Fibroblast of skin of abdomen (primary cell): ENCODE measurements around the gene PRPF40B. TPM values are rescaled to one million over a fixed set of nuclear protein-coding genes. Genes with fewer than 3 reads are reported as not detected.
"Not testable (repeated sequence)": the region's sequence is repeated elsewhere in the genome, so short reads cannot be mapped to it uniquely, and the experiment has no call there.

Experiments
- DNase-seq: peaks from one replicate; pipeline ENCODE4 v3.0.0-alpha.2; 2013
- polyA plus RNA-seq, 2 experiments: library from polyadenylated mRNA; unstranded; fragments of 120-200 nt; gene quantifications; one replicate each; pipeline ENCODE4 v1.2.1, GENCODE V29; 2013; ENCODE audit not compliant: insufficient read length in 2 of 2

Gene PRPF40B
- 13.9 TPM for polyA plus RNA-seq (2013, experiment 1 of 2; ENCODE audit: insufficient read length)
- 15.5 TPM for polyA plus RNA-seq (2013, experiment 2 of 2; ENCODE audit: insufficient read length)

GRCh38 chr12:49623142-49623904, at the start of gene PRPF40B:
Gene PRPF40B (plus strand): TSS chr12:49623561. CDS start chr12:49623591, 30 bp downstream.
- peak; percentile 82 for DNase-seq

- no peak for DNase-seq
Observed at GRCh38 chr12:49577589-49578315, 45.6 kb upstream of the PRPF40B start.

GRCh38 chr12:49578471-49579112, 44.8 kb upstream of the PRPF40B start:
- no peak for DNase-seq

GRCh38 chr12:49580572-49581535, 42.5 kb upstream of the PRPF40B start:
- peak; percentile 72 for DNase-seq

GRCh38 chr12:49582201-49582600, 41.2 kb upstream of the PRPF40B start:
- DNase-seq, result no peak

- no peak for DNase-seq
Observed at GRCh38 chr12:49582850-49583249, 40.5 kb upstream of the PRPF40B start.

GRCh38 chr12:49583366-49584094, 39.8 kb upstream of the PRPF40B start:
- DNase-seq, result peak; percentile 18

- no peak for DNase-seq
Observed at GRCh38 chr12:49584591-49584990, 38.8 kb upstream of the PRPF40B start.

- DNase-seq, result no peak
Observed at GRCh38 chr12:49585477-49586459, 37.6 kb upstream of the PRPF40B start.

GRCh38 chr12:49587174-49587908, 36.0 kb upstream of the PRPF40B start:
- DNase-seq, result no peak

- DNase-seq, result no peak
Observed at GRCh38 chr12:49588281-49588680, 35.1 kb upstream of the PRPF40B start.

GRCh38 chr12:49588721-49589516, 34.4 kb upstream of the PRPF40B start:
- no peak for DNase-seq

GRCh38 chr12:49598527-49598926, 24.8 kb upstream of the PRPF40B start:
- no peak for DNase-seq

GRCh38 chr12:49599961-49600360, 23.4 kb upstream of the PRPF40B start:
- DNase-seq, result no peak

- no peak for DNase-seq
Observed at GRCh38 chr12:49603721-49604120, 19.6 kb upstream of the PRPF40B start.

GRCh38 chr12:49604856-49605255, 18.5 kb upstream of the PRPF40B start:
- no peak for DNase-seq

GRCh38 chr12:49605539-49605938, 17.8 kb upstream of the PRPF40B start, which contains the start of gene FAM186B:
Gene FAM186B (minus strand): TSS chr12:49605639. CDS start chr12:49605477, 162 bp downstream.
- not testable (repeated sequence) for DNase-seq
